A549 treated with CORT108297 at 1 μM for 4 hours (cell line): ENCODE data around the gene OR6N2. TPM values are rescaled to one million over a fixed set of nuclear protein-coding genes. Genes with fewer than 3 reads are reported as not detected.

Source experiments
- total RNA-seq: library from RNA; stranded (reverse); fragments of 200-300 nt; extraction: Qiagen RNA extraction; gene quantifications from 5 replicates; pipeline ENCODE4 v1.2.3, GENCODE V29; 2022

OR6N2 gene, protein sequence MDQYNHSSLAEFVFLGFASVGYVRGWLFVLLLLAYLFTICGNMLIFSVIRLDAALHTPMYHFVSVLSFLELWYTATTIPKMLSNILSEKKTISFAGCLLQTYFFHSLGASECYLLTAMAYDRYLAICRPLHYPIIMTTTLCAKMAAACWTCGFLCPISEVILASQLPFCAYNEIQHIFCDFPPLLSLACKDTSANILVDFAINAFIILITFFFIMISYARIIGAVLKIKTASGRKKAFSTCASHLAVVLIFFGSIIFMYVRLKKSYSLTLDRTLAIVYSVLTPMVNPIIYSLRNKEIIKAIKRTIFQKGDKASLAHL
- not detected in 5 replicates for total RNA-seq

DNA sequence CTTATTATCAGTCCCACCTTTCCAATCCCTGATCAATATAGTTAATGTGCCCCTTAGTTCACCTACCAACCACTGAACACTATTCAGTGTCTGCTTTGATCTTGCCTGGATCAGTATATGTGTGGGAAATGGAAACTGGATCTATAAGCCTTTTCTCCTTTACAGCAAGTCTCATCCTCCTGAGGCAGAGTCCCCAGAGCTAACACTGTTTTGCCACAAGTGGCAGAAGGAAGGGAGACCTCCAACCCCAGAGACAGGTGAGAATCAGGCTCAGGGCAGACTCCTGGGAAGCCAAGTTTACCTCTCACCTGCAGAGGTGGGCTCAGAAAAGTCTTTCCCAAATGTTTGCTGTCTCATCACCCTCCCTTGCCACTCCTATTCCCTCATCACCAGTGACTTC lies at the start of gene OR6N2:
TSS of gene OR6N2 (minus strand) at position 101 of the 400 bp plus-strand sequence. CDS start 3,569 bp downstream, outside the sequence.

DNA sequence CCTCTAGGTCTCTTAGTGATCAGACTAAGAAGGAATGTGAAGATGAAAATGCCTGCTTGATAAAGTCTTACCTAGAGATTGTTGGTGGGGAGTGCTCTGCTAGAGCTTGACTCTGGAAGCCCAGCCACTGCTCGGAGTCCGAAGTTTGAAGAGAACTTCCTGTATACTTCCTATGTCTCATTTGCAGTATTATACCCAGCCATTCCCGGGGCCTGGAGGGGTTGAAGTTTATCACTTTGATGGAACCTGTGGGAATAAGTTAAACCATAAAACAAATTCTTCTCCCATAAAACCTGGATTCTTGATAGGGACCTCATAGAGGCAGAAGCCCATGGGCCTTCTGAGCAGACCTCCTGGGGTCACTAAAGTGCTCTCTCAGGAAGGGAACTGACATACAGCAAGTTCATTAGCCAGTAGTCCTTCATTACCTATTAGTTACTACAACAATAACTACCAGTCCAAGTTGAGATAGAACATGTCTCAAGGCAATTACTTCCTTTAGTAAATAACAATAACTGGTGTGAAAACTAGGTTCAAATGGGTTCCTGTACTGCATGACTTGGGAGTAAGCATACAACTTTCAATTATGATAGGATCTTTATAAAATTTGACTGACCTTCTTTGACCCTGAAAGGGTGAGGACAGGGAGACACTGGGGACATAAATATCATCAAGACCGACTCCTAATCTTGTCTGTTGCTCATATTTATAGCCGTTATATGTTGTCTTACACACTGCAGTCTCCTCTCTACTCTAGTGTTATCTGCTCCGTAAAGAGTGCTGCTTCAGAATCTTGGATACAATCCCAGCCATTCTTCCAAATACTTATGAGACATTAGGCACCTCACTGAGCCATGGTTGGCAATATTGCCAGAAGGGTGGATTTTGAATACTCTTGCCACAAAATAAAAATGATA lies 8.8 kb downstream of the OR6N2 start, which contains the start of gene OR6N1:
TSS of gene OR6N1 (minus strand) at position 246 of the 917 bp plus-strand sequence. CDS start 5,513 bp downstream, outside the sequence.

DNA sequence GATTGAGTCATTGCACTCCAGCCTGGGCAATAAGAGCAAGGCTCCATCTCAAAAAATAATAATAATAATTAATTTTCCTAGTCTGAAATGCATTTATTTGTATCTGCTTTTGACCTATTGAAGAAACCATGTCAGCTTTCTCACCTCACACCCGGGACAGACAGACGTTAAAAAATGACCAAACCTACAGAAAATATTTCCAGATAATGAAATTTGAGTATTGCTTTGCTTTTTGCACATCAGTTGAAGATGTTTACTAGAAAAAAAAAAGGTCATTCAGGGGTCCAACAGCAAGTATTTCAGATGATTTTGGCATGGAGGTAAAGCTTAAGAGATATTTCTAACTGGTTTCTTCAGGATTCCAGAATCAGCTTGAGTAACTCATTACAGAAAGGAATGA lies 26.6 kb downstream of the OR6N2 start, which contains the start of gene OR6K6:
TSS of gene OR6K6 (plus strand) at position 301 of the 400 bp plus-strand sequence. CDS start 168 bp downstream, outside the sequence.

Other genes starting within 250 kb of the OR6N2 start
- not detected in 5 replicates for gene OR6Y1, start 226.8 kb downstream of the OR6N2 start, total RNA-seq
- gene OR6P1, start 210.6 kb downstream of the OR6N2 start, total RNA-seq: not detected in 5 replicates
- not detected in 5 replicates for gene OR10X1, start 201.3 kb downstream of the OR6N2 start, total RNA-seq
- gene OR10Z1, start 175.9 kb downstream of the OR6N2 start, total RNA-seq: not detected in 5 replicates
- gene SPTA1, start 94.5 kb downstream of the OR6N2 start, total RNA-seq: not detected in 5 replicates
- not detected in 5 replicates for gene OR6K2, start 80.6 kb downstream of the OR6N2 start, total RNA-seq
- gene OR6K3, start 60.5 kb downstream of the OR6N2 start, total RNA-seq: not detected in 5 replicates
- not detected in 5 replicates for gene OR6K6, start 26.5 kb downstream of the OR6N2 start, total RNA-seq
- not detected in 5 replicates for gene OR6N1, start 9.0 kb downstream of the OR6N2 start, total RNA-seq
- gene MNDA, start 50.1 kb upstream of the OR6N2 start, total RNA-seq: not detected in 5 replicates
- gene PYHIN1, start 150.3 kb upstream of the OR6N2 start, total RNA-seq: not detected in 5 replicates
- gene IFI16, start 228.7 kb upstream of the OR6N2 start, total RNA-seq: 3.2 to 6.1 TPM (median 4.2 TPM) in 5 replicates